C4-2B (cell line): Measurements from ENCODE around the gene ANO2.

Experiments used
- CTCF ChIP-seq: fragments of 450-650 bp; conservative IDR thresholded peaks from 2 replicates; pipeline ENCODE4 v1.5.1; 2017; ENCODE audit warnings: mild to moderate bottlenecking
- ZFX ChIP-seq: fragments of 450-650 bp; IDR thresholded peaks from 2 replicates; pipeline ENCODE4 v1.6.1; 2017

- TF ChIP-seq CTCF (no peak), ZFX (no peak)
Measured at GRCh38 chr12:5952031-5952430, 7.0 kb upstream of the ANO2 start.
